CD4-positive, CD25-positive, alpha-beta regulatory T cell (primary cell): ENCODE data around the gene PNPLA8. TPM values are rescaled to one million over a fixed set of nuclear protein-coding genes. Genes with fewer than 3 reads are reported as not detected.

Experiments used
- ATAC-seq, 2 donors: fragments of 150-1000 bp; cut with Tn5 transposase; one replicate each; pipeline ENCODE4 v1.10.0; 2021; ENCODE audit warnings: low read depth in 2 of 2, moderate number of reproducible peaks in 2 of 2, moderate library complexity in 1 of 2
- DNase-seq, 3 donors: peaks; one replicate each; pipeline versions ENCODE4 v3.0.0 to v3.0.0-alpha.2; 2012 to 2022; ENCODE audit warnings: mixed read lengths in 1 of 3
- H3K27ac ChIP-seq: one replicate; pipeline ENCODE4 v1.7.0; 2013; ENCODE audit warnings: mild to moderate bottlenecking, low read length; ENCODE audit not compliant: insufficient read depth, poor library complexity, severe bottlenecking
- H3K27me3 ChIP-seq: one replicate; pipeline ENCODE4 v1.7.0; 2013; ENCODE audit warnings: low read length; ENCODE audit not compliant: control insufficient read depth, insufficient read depth
- H3K36me3 ChIP-seq: one replicate; pipeline ENCODE4 v1.7.0; 2013; ENCODE audit warnings: mild to moderate bottlenecking, low read length, moderate library complexity; ENCODE audit not compliant: control insufficient read depth, insufficient read depth
- H3K4me1 ChIP-seq: 2 replicates; pipeline ENCODE4 v1.7.0; 2013; ENCODE audit warnings: mild to moderate bottlenecking, low read length; ENCODE audit not compliant: insufficient read depth, control insufficient read depth, poor library complexity, severe bottlenecking
- H3K4me3 ChIP-seq: one replicate; pipeline ENCODE4 v1.7.0; 2013; ENCODE audit warnings: low read depth, mild to moderate bottlenecking, low read length, moderate library complexity
- H3K9me3 ChIP-seq, 2 experiments: 1 replicate in 1 of 2; 2 replicates in 1 of 2; pipeline ENCODE4 v1.7.0; 2013; ENCODE audit warnings: low read length in 2 of 2, mild to moderate bottlenecking in 1 of 2, moderate library complexity in 1 of 2; ENCODE audit not compliant: control insufficient read depth in 2 of 2
- H3K27ac Mint-ChIP-seq, 3 donors: one replicate each; pipeline ENCODE4 v1.8.0; 2020 to 2022; ENCODE audit warnings: mild to moderate bottlenecking in 3 of 3, mixed read lengths in 3 of 3, moderate library complexity in 2 of 3
- H3K27me3 Mint-ChIP-seq: one replicate; pipeline ENCODE4 v1.8.0; 2022; ENCODE audit warnings: mild to moderate bottlenecking, mixed read lengths
- H3K36me3 Mint-ChIP-seq: one replicate; pipeline ENCODE4 v1.8.0; 2020; ENCODE audit warnings: mixed read lengths
- H3K4me1 Mint-ChIP-seq, 4 donors: one replicate each; pipeline ENCODE4 v1.8.0; 2020 to 2022; ENCODE audit warnings: mixed read lengths in 4 of 4, mild to moderate bottlenecking in 1 of 4
- H3K4me3 Mint-ChIP-seq, 4 donors: one replicate each; pipeline ENCODE4 v1.8.0; 2020 to 2022; ENCODE audit warnings: mild to moderate bottlenecking in 4 of 4, mixed read lengths in 4 of 4, moderate library complexity in 3 of 4
- H3K9me3 Mint-ChIP-seq, 7 donors: one replicate each; pipeline ENCODE4 v1.8.0; 2020 to 2022; ENCODE audit warnings: mixed read lengths in 7 of 7, mild to moderate bottlenecking in 3 of 7, moderate library complexity in 2 of 7
- polyA plus RNA-seq, 4 donors: library from polyadenylated mRNA; unstranded; fragments of 300-500 nt; fragmentation: Illumina TruSeq; gene quantifications; one replicate each; pipeline ENCODE4 v1.2.3, GENCODE V29; 2021
- total RNA-seq: library from RNA; stranded (reverse); gene quantifications from one replicate; pipeline ENCODE4 v1.2.3, GENCODE V29; 2022

The PNPLA8 gene, protein sequence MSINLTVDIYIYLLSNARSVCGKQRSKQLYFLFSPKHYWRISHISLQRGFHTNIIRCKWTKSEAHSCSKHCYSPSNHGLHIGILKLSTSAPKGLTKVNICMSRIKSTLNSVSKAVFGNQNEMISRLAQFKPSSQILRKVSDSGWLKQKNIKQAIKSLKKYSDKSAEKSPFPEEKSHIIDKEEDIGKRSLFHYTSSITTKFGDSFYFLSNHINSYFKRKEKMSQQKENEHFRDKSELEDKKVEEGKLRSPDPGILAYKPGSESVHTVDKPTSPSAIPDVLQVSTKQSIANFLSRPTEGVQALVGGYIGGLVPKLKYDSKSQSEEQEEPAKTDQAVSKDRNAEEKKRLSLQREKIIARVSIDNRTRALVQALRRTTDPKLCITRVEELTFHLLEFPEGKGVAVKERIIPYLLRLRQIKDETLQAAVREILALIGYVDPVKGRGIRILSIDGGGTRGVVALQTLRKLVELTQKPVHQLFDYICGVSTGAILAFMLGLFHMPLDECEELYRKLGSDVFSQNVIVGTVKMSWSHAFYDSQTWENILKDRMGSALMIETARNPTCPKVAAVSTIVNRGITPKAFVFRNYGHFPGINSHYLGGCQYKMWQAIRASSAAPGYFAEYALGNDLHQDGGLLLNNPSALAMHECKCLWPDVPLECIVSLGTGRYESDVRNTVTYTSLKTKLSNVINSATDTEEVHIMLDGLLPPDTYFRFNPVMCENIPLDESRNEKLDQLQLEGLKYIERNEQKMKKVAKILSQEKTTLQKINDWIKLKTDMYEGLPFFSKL
- 62.5 TPM for total RNA-seq
- 10 to 100 TPM; 23.3 to 33.0 (median 29.4) TPM for polyA plus RNA-seq

DNA sequence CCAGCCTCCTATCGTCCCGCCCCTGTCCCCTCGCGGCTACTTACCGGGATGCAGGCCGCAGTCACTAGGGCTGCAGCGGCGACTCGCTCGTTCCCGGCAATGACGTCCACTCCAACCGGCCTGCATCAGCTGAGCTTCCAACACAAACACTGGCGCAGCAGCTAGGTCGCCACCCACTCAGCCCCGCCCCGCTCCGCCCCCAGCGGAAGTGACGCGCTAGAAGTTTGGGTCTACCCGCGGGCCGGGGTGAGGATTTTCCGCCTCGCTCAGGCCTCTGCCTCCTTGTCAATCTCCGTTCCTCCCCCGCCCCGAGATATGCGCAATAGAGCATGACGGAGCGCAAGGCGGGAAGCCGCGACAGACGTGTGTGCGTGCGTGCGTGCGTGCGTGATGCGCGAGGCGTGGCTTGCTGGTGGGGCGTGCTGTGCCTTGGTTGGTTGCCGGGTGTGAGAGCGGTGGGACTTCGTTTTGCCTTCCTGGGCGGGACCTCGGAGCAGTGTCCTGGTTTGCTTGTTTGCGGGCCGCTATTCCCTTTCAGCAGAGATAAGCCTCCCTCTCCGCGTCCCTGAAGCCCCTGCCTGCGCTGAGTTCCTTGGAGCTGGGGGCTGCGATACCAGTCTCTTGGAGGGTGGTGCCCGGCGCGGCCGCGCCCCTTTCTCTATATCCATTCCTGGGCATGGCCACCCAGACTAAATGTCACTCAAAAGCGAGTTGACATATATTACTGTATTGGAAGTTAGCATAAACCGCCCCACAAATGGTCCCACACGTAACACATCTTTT is at the start of gene PNPLA8:
PNPLA8 (minus strand) TSS at position 151 of the 783 bp plus-strand sequence. CDS start 10,644 bp downstream, outside the sequence.
- Histone ChIP-seq H3K4me1 (peaks cover 36% of the 10 kb centered on the region), H3K27ac (peak within 1 kb of the TSS; percentile 99), H3K36me3 (peaks cover 1% of the 10 kb centered on the region), H3K9me3 (no peaks in the 10 kb centered on the region), H3K27me3 (no peaks in the 10 kb centered on the region), H3K4me3 (peak within 1 kb of the TSS; percentile 95)
- ATAC-seq: peak; percentile 95 to 96
- Mint-ChIP-seq H3K27ac (peak within 1 kb of the TSS; percentile 98 to 99 (median 99)), H3K36me3 (peaks cover 4% of the 10 kb centered on the region), H3K9me3 (no peaks in the 10 kb centered on the region), H3K4me1 (peaks cover 20 to 44% (median 33%) of the 10 kb centered on the region in 4 donors), H3K27me3 (peaks cover 6% of the 10 kb centered on the region), H3K4me3 (peak within 1 kb of the TSS; percentile 95 to 98 (median 96))
- peak; percentile 100 for DNase-seq

DNA sequence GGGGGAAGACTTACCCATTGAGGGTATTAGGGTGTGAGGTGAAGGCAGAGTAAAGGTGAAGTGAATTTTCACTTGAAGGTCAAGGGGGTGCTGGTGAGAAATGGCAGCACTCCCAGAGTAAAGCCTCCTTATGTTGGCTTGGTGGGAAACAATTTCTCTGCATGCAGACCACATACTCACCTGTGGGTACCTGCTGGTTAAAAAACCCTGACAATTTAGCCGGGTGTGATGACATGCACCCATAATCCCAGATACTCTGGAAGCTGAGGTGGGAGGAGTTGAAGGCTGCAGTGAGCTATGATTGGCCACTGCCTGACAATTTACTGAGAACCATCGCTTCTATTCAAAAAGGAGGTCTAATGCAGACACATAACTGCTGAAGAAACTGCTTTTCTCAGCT is 49.2 kb upstream of the PNPLA8 start:
- H3K27me3 ChIP-seq: no peaks in the 10 kb centered on the region
- no peak for DNase-seq
- H3K4me3 Mint-ChIP-seq: peak overlapping the region in 1 of 4 donors; percentile 19
- no peak overlapping the region for H3K27ac Mint-ChIP-seq
- no peak overlapping the region for H3K4me3 ChIP-seq
- H3K36me3 ChIP-seq: peaks cover 33% of the 10 kb centered on the region
- H3K27me3 Mint-ChIP-seq: no peaks in the 10 kb centered on the region
- peaks cover 0 to 4% (median 1%) of the 10 kb centered on the region in 7 donors for H3K9me3 Mint-ChIP-seq
- peaks cover 29% of the 10 kb centered on the region for H3K36me3 Mint-ChIP-seq
- H3K4me1 Mint-ChIP-seq: peaks cover 28 to 37% (median 34%) of the 10 kb centered on the region in 4 donors
- peaks cover 19% of the 10 kb centered on the region for H3K4me1 ChIP-seq
- no peak for ATAC-seq
- peaks cover 0 to 5% of the 10 kb centered on the region in 2 experiments for H3K9me3 ChIP-seq
- H3K27ac ChIP-seq: no peak overlapping the region

DNA sequence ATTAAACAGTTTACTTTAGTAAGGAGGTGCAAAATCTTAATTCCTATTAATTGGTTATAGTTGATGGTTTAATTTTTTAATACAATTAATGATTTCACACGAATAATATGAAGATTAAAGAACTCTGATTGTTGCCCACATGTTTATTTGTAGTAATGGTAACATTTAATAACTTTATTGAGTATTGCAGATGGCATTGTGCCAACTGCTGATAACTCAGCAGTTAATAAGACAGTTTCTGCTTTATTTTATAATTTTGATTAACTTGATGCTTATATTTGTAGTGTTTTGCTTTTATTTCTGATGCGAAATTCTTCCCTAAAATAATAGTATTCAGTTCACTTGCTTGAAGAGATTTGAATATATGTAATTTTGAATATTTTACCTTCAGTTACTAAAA is 46.5 kb upstream of the PNPLA8 start:
- Mint-ChIP-seq H3K36me3 (peaks cover 22% of the 10 kb centered on the region), H3K4me3 (peak overlapping the region in 1 of 4 donors; percentile 10), H3K27me3 (peaks cover 7% of the 10 kb centered on the region), H3K4me1 (peaks cover 26 to 62% (median 45%) of the 10 kb centered on the region in 4 donors), H3K27ac (no peak overlapping the region), H3K9me3 (peaks cover 0 to 5% (median 0%) of the 10 kb centered on the region in 7 donors)
- DNase-seq (no peak), ATAC-seq (no peak)
- Histone ChIP-seq H3K4me1 (peaks cover 38% of the 10 kb centered on the region), H3K4me3 (no peak overlapping the region), H3K36me3 (peaks cover 16% of the 10 kb centered on the region), H3K27ac (no peak overlapping the region), H3K9me3 (no peaks in the 10 kb centered on the region), H3K27me3 (no peaks in the 10 kb centered on the region)

DNA sequence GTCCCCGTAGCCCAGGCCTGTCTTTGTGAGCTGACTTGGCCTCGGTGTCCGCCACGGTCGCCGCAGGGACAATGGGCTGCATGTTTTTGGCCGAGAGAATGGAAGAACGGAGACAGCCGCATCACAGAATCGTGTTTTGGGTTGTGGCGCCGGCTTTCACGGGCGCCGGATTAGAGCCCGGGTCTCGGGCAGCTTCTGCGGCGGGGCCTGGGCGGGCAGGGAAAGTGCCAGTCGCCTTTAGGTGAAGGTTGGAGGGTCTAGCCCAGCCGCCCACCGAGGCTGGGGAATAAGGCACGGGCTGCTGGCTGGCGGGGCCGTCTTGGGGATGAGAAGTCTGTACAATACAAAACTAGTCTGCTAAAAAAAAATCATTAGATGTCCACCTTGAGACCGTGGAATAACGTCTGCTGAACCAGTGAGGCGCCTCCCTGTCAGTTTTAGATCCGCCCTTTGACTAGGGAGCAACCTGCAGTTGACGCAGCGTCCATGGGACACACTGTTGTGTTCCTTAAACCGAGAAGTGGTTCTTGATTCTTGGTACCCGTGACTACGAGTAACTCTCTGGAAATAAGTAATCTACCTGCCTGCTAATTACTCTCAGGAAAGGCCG is 44.3 kb upstream of the PNPLA8 start:
- Mint-ChIP-seq H3K4me1 (peaks cover 24 to 71% (median 44%) of the 10 kb centered on the region in 4 donors), H3K27ac (peak overlapping the region; percentile 98 to 100 (median 100)), H3K4me3 (peak overlapping the region; percentile 96 to 99 (median 96)), H3K36me3 (peaks cover 18% of the 10 kb centered on the region), H3K27me3 (peaks cover 7% of the 10 kb centered on the region), H3K9me3 (peaks cover 0 to 6% (median 0%) of the 10 kb centered on the region in 7 donors)
- H3K4me3 ChIP-seq: peak overlapping the region; percentile 89
- ATAC-seq (no peak), DNase-seq (peak in 2 of 3 donors; percentile 25 to 70)
- H3K27ac ChIP-seq: peak overlapping the region; percentile 100
- peaks cover 24% of the 10 kb centered on the region for H3K36me3 ChIP-seq
- peaks cover 40% of the 10 kb centered on the region for H3K4me1 ChIP-seq
- no peaks in the 10 kb centered on the region for H3K27me3 ChIP-seq
- no peaks in the 10 kb centered on the region for H3K9me3 ChIP-seq

DNA sequence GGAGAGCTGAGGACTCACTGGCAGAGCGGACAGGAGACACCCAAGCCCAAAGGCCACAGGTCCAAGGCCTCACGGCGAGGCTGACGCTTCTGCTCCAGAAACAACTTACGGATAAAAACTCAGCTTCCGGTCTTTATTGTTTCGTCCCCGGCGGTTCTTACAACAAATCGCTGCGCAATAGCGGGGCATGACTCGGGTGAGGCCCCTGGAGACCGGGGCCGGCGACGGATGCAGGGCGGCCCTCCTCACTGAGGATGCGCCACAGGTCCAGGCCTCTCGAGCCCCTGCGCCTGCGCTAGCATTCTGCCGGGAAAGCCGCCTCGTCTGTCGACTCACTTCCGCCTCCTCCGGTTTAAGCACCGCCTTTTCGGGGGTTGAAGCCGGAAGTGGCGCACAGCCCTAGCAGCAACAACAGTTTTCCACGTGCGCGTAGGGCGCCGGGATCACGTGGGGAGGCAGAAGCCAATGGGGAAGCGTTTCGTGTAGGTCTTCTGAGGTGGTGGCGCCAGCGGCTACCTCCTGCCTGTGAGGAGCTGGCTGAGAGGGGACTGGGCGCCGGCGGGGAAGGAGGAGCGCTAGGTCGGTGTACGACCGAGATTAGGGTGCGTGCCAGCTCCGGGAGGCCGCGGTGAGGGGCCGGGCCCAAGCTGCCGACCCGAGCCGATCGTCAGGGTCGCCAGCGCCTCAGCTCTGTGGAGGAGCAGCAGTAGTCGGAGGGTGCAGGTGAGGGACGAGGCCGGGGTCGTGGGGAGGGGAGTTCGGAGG is 43.6 kb upstream of the PNPLA8 start, which contains the start of the genes DNAJB9 and THAP5:
DNAJB9 (plus strand) TSS at position 494 of the 765 bp plus-strand sequence. CDS start 1,853 bp downstream, outside the sequence.
THAP5 (minus strand) TSS at position 326 of the 765 bp plus-strand sequence; CDS start at position 189, 137 bp downstream.
- H3K36me3 ChIP-seq: peaks cover 25% of the 10 kb centered on the region
- H3K4me3 ChIP-seq: peak within 1 kb of the TSS; percentile 89
- peaks cover 40% of the 10 kb centered on the region for H3K4me1 ChIP-seq

DNA sequence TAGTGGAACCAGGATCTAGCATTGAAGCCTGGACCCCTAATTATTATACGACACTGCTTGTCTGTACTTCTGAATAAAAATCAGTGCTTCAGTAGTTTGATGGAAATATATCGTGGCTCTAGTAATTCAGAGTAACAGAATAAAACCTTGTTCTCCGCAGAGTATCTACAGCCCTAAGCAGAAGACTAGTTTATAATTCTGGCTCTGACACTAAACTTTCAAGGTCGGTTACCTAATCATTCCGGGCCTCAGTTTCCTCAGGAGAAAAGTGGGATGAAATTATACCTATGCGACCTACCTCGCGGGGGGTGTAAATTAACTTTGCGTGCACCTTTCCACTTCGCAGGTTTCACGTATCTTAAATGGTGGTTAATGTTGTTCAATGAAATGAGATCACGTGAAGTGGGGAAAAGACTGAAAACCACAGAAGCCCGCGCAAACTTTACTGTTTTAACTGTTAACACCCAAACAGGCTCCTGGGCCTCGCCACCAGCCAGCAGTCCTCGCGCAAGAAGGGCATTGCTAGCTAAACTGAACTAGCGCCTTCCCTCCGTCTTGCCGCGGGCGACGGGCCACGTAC is 43.0 kb upstream of the PNPLA8 start:
- Histone ChIP-seq H3K4me3 (peak overlapping the region; percentile 88), H3K27ac (peak overlapping the region; percentile 100), H3K4me1 (peaks cover 40% of the 10 kb centered on the region), H3K9me3 (no peaks in the 10 kb centered on the region), H3K36me3 (peaks cover 30% of the 10 kb centered on the region), H3K27me3 (no peaks in the 10 kb centered on the region)
- Mint-ChIP-seq H3K4me1 (peaks cover 23 to 67% (median 41%) of the 10 kb centered on the region in 4 donors), H3K36me3 (peaks cover 27% of the 10 kb centered on the region), H3K4me3 (peak overlapping the region; percentile 96 to 99 (median 96)), H3K9me3 (peaks cover 0 to 6% (median 0%) of the 10 kb centered on the region in 7 donors), H3K27ac (peak overlapping the region; percentile 98 to 100 (median 100)), H3K27me3 (peaks cover 7% of the 10 kb centered on the region)
- DNase-seq (peak in 1 of 3 donors; percentile 81), ATAC-seq (no peak)

More for the DNA sequence above, 43.6 kb upstream of the PNPLA8 start, which contains the start of the genes DNAJB9 and THAP5:
- DNase-seq (peak; percentile 100), ATAC-seq (peak; percentile 90 to 91)
- Histone ChIP-seq H3K9me3 (no peaks in the 10 kb centered on the region), H3K27ac (peak within 1 kb of the TSS; percentile 100), H3K27me3 (no peaks in the 10 kb centered on the region)
- peaks cover 24% of the 10 kb centered on the region for H3K36me3 Mint-ChIP-seq
- peaks cover 7% of the 10 kb centered on the region for H3K27me3 Mint-ChIP-seq
- H3K27ac Mint-ChIP-seq: peak within 1 kb of the TSS; percentile 98 to 100 (median 100)
- peaks cover 0 to 6% (median 0%) of the 10 kb centered on the region in 7 donors for H3K9me3 Mint-ChIP-seq
- peak within 1 kb of the TSS; percentile 96 to 99 (median 96) for H3K4me3 Mint-ChIP-seq
- peaks cover 24 to 71% (median 44%) of the 10 kb centered on the region in 4 donors for H3K4me1 Mint-ChIP-seq
